GM19043 (cell line): Measurements from ENCODE around the gene RPS6KC1.
"Not testable (repeated sequence)": the region's sequence is repeated elsewhere in the genome, so short reads cannot be mapped to it uniquely, and the experiment has no call there.

ENCODE experiments used
- ATAC-seq: cut with Tn5 transposase; IDR thresholded peaks from one replicate; pipeline ENCODE4 v1.9.1; 2021; ENCODE audit warnings: low read depth; ENCODE audit not compliant: unreplicated experiment

Gene RPS6KC1

DNA sequence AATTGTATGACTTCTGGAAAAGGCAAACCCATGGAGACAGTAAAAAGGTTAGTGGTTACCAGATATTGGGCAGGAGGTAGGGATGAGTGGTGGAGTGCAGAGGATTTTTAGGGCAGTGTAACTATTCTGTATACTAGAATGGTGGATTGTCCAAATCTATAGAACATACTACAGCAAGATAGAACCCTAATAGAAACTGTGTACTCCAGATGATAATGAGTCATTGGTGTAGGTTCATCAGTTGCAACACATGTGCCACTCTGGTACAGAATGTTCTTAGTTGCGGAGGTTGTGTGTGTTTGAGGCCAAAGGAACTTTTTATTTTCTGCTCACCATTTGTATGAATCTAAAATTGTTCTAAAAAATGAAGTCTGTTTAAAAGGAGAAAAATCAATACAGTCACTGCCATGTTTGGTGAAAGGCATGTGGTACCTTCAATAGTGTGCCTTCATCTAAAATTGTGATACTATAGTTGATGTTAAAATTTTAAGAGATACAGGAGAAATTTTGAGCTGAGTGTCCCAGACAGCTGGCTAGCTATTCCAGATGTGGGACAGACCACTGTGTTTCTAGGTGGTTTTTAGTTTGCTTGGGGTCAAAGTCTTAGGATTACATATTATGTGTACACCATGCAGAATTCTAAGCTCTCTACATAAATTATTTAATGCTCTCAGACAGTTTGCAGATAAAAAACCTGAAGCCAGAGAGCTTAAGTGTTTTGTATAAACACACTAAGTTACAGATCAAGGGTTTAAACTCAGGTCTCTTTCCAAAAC lies 150.5 kb downstream of the RPS6KC1 start:
- ATAC-seq = no peak

- ATAC-seq = no peak
These were observed 160.2 kb downstream of the RPS6KC1 start for GRCh38 chr1:213211201-213211600.

DNA sequence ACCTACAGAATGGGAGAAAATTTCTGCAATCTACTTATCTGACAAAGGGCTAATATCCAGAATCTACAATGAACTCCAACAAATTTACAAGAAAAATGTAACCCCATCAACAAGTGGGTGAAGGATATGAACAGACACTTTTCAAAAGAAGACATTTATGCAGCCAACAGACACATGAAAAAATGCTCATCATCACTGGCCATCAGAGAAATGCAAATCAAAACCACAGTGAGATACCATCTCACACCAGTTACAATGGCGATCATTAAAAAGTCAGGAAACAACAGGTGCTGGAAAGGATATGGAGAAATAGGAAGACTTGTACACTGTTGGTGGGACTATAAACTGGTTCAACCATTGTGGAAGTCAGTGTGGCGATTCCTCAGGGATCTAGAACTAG lies 168.0 kb downstream of the RPS6KC1 start:
- ATAC-seq = not testable (repeated sequence)

DNA sequence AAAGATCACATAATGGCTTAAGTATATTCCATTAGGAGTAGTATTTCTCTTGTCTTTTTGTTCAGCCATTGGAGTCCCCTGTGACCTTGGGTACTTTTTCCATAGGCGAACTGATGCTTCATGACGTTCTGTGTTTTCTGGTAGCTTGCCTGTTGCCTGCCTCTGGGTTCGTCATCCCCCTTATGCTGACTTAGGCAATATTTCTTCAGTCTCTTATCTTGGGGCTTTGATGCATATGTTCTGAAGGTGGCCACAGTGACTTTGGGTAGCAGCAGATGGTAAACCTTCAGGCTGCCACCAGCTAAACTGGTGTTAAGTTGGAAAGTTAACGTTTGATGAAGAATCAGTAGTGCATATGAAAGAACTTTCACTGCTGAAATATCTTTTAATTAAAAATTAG lies 170.2 kb downstream of the RPS6KC1 start:
- no peak for ATAC-seq

GRCh38 chr1:213227458-213227857 lies 176.4 kb downstream of the RPS6KC1 start:
- ATAC-seq = no peak

DNA sequence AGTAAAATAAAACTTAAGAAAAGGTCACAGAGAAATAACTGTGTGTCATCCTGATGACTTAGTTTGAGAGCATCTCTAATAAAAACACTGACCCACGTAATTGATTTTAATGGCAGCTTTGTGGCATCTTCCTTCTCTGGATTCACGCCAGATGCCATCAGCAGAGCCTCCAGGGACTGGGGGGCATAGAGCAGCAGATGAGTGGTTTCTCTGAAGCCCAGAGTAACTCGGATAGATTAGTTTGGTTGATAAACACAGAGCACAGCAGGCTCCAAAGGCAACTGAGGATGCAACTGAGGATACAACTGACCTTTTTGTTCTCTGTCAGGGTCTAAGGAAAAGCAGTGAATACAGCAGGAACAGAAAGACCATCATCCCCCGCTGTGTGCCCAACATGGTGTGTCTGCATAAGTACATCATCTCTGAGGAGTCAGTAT lies 180.8 kb downstream of the RPS6KC1 start:
- no peak for ATAC-seq

DNA sequence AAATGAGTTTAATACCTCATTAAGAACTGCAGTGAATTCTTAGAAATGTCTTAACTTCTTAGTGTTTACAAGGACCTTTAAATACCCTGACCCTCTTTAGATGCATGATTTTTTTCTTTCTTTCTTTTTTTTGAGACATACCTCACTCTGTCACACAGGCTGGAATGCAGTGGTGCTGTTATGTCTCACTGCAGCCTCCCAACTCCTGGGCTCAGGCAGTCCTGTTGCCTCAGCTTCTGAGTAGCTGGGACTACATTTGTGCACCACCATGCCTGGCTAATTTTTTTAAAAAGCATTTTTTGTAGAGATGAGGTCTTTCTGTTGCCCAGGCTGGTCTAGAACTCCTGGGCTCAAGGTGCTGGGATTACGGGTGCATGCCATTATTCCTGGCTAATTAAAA lies 191.8 kb downstream of the RPS6KC1 start:
- no peak for ATAC-seq

DNA sequence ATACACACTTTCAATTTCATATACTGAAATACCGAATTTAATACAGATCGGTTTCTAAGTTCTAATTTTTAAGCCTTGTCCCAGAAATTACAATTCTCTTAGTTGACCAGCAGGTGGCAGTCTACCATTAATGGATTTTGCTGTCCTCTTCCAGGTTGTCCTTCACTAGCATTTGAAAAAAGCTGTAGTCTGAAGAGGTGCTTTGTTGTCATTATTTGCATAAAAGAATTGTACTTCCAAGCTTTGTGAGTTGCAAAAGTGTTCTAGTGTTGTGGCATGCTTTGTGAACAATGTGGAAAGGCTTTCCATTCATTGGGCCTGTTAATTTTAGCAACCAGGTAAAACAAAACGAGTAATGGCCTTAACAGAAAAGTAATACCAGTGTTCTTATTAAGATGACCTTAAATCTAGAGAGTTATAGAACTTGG lies 193.6 kb downstream of the RPS6KC1 start:
- ATAC-seq = peak; percentile 60

DNA sequence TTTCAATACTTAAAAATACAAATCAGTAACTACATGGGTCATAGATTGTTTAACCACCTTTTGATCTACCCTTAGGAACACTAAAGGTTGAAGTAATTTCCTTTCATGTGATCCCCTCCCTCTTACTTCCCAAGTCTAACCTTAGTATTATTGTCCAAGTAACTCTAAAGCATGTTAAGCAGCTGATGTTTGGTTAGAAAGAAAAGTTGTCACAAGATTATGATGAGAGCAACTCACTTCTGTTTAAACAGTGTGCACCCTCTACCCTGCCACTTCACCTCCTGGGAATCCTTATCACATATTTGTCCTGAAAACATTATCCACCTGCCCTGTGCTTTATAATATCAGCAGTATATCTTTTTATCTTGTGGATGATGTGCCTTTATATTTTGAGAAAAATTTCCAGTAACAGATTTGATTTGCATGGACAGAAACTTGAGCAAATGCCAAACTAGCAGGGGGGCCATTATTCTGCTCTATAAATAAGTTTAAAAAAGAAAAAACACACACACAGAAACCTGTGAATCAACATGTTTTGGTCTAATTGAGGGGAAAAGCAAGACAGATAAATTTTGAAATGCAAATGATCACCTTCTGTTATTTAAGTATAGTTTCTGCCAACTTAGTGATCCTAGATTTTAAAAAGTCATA lies 194.3 kb downstream of the RPS6KC1 start:
- no peak for ATAC-seq

GRCh38 chr1:213247038-213247437 lies 196.0 kb downstream of the RPS6KC1 start:
- ATAC-seq = no peak

DNA sequence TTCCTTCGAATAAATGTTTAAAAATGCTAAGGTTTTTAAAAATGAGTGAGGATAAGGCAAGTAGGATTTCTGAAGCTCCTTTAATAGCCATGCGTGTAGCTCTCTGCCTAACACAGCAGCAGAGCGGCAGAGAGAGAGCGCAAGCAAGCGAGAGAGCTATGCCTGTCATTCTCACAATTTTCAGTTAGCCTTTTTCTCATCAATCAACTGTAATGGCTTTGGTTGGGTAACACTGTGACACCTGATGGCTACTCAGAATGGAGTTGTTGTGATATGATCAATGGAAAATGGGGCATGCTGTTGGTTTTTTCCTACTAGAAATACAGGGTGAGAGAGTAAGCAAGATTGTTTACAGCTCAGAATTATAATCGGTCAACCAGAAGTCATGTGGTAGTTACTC lies 198.4 kb downstream of the RPS6KC1 start:
- no peak for ATAC-seq

DNA sequence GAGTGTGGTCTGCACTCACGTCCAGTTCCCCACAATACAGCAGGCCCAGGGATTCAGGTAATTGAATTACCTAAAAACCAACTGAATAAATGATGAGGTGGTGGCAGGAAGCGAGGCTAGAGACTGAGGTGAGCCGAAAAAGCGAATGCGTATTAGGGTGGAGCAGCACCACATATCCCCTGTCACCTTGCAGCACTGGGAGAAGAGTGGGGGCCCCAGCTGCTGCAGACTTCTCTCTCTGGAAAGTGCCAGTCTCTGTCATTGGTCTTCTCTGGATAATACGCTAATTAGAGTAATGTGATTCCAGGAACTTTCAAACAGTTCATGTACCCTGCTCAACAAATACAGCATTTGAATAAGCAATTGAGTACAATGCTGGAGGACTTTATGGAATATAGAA lies 199.0 kb downstream of the RPS6KC1 start:
- ATAC-seq = no peak

DNA sequence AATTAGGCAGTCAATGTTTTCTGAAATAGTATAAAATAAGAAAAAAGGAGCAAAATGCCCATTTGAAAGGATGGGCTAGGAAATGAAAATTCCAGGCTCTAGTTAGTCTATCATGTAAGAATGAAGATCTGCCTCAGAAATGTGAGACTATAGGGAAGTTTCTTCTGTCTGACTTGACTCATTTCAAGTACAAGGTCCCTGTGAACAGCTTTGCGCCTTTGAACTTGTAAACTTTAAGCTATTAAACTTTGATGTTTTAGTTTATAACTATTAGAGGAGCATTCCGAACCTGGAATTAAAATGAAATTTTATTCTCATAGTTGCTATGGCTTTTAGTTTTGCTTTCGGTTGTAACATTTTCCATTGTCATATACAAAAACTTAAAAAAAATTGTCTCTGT lies 199.4 kb downstream of the RPS6KC1 start:
- no peak for ATAC-seq

DNA sequence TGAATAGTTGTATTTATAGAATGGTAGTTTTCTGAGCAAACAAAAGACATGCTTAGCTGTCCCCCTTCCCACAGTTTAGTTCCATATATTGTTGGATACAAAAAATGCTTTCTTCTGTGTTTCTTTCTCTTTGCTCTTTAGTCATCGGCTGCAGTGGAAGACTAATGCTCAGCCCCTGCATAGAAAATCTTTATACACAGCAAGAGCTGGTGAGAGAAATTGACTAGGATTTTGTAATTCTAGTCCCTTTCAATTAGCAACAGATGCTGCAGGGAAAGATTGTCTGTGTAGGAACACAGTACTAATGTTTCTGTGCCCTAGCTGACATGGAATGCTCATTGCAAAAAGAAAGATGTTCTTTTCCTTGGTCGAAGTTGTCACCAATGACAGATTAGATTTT lies 200.9 kb downstream of the RPS6KC1 start:
- no peak for ATAC-seq

DNA sequence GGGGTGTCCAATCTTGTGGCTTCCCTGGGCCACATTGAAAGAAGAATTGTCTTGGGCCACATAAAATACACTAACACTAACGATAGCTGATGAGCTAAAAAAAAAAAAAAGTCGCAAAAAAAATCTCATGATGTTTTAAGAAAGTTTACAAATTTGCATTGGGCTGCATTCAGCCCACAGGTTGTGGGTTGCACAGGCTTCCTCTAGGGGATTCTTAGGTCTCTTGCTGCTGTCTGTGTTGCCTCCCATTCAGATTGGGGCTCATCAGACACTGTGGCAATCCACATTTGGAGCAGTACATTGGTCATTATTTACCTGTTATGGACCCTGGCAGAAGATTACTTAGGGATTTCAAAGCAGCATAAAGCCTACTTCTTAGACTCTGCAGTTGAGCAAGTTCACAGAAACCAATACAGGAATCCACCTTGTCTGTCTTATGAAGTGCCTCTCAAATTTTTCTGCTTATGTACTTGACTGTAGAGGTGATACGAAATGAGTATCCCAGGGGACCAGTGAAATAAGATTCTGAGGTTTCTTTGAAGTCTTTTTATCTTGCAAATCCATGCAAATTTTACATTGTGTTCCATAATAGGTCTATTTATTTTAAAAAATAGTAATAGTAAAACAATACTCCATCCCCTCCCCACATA lies 205.5 kb downstream of the RPS6KC1 start:
- ATAC-seq = peak; percentile 87

- no peak for ATAC-seq
These were observed 209.5 kb downstream of the RPS6KC1 start for GRCh38 chr1:213260311-213261075.

GRCh38 chr1:213264531-213264930 lies 213.5 kb downstream of the RPS6KC1 start:
- no peak for ATAC-seq

- ATAC-seq = no peak
These were observed 216.1 kb downstream of the RPS6KC1 start for GRCh38 chr1:213266983-213267772.

DNA sequence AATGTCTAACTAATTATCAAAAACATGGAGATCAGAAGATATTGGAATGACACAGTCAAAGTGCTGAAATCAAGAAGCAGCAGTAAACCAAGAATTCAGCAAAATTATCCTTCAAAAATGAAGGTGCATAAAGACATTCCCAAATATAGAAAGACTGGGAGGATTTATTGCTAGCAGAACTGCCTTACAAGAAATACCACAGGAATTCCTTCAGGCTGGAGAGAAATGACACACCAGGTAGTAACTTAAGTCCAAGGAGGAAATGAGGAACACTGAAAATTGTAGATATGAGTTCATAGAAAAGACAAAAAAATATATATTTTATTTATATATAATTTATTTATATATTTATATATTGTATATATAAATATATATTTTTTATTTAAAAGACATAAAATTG lies 217.2 kb downstream of the RPS6KC1 start:
- ATAC-seq = no peak

DNA sequence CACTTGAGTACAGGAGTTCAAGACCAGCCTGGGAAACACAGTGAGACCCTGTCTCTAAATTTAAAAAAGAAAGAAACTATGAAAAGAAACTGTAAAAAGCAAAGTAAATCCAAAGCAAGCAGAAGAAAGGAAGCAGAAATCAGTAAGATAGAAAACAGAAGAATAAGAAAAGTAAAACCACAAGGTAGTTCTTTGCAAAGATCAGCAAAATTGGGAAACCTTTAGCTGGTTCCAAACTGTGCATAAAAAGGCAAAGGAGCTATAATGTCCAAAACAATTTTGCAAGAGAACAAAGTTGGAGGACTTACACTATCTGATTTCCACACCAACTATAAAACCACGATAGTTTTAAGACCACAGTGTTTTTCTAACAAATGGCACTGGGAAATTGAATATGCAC lies 218.8 kb downstream of the RPS6KC1 start:
- no peak for ATAC-seq
